Activated CD4-positive, alpha-beta T cell treated with anti-CD3 and anti-CD28 coated beads, Interleukin-2, amount 50 U/mL, for 16 hours (primary cell): ENCODE data around the gene SEC23B.
"Not testable (repeated sequence)": the region's sequence is repeated elsewhere in the genome, so short reads cannot be mapped to it uniquely, and the experiment has no call there.

Experiments used
- DNase-seq: peaks from one replicate; pipeline ENCODE4 v3.0.0-alpha.2; 2020

SEC23B gene

DNA sequence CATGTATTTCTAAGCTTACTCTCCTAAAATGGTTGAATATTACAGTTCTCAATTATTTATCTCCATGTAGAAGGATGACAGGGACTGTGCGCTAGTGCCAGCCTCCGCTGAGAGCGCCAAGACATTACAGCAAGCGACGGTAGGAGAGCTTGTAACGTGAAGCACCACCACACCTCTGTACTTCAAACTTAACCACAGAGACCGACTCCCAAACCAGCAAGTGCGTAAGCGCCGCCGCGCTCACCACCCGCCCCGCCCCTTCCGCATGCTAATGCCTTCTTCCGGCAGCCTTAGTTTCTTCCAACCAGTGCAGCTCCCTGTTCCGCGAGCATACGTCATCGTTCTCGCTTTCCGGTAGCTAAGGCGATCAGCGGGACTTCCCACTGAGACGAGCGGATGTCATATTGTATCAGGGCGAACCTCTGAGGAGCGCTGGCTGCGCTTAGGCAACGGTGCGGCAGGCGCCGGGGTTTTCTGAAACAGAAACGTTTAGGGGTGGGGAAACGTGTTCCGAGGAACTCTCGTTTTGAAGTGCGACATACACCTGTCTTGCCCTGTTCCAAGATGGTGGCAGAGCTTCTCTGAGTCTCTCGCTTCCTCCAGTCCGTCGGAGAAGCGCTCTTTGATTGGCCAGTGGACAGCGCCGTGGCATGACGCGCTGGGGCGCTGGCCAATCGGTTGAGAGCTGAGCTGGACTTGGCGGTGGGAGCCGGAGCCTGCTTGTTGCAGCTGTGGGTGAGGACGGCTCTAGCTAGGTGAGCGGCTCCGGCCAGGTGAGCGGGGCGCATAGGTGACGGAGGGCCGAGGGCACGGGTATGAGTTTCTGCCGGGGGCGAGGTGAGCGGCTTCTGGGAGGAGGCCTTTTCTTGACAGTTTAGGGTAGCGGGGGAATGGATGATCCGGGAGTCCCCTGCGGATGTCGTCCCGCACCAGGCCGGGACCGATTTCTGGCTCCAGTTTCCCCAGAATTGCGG lies at the start of gene SEC23B:
TSS of gene SEC23B (plus strand) at position 723 of the 974 bp plus-strand sequence. CDS start 2,896 bp downstream, outside the sequence.
- peak; percentile 98 for DNase-seq

DNA sequence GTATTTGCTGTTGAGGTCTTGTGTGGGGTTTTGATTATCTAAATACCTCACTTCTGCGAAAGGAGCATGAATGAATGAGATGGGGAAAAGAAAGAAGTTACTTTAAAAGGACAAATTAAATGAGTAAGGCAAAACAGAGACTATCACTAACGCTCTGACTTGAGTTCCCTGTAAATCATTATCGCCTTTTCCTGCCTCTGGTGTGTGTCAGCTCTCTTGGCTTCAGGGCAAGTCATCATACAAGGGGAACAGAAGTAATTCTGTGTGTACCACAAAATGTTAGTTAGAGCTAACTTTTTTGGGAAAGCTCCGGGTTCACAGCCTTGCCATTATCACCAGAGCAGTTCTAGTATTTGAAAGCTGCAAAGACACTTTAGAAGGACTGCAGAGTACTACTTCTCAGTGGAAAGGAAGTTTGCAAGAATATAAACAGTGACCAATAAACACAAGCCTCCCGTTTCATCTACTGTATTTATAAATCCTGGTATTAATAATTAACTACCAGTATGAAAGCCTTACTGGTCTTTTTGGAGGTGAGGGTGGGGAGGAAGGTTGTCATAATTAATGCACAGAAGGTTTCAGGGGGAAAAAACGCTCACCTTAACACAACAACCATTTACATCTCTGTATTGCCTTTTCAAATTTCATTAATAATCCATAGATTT lies 42.1 kb upstream of the SEC23B start:
- DNase-seq, result no peak

DNA sequence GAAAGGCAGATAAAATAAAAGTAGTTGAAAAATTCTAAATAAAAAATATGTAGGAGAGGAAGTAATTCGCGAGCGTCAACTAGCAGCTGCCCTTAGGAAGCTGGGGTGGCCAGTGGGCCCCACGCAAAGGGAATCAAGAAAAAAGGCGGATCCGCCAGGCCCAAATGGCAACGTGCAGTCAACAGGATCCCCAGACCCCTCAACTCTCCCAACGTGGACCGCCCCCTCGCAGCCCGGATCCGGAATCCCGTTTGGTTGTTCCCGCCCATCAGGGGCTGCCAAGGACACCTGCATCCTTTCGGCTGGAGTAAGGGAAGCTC lies 41.2 kb upstream of the SEC23B start:
- no peak for DNase-seq

DNA sequence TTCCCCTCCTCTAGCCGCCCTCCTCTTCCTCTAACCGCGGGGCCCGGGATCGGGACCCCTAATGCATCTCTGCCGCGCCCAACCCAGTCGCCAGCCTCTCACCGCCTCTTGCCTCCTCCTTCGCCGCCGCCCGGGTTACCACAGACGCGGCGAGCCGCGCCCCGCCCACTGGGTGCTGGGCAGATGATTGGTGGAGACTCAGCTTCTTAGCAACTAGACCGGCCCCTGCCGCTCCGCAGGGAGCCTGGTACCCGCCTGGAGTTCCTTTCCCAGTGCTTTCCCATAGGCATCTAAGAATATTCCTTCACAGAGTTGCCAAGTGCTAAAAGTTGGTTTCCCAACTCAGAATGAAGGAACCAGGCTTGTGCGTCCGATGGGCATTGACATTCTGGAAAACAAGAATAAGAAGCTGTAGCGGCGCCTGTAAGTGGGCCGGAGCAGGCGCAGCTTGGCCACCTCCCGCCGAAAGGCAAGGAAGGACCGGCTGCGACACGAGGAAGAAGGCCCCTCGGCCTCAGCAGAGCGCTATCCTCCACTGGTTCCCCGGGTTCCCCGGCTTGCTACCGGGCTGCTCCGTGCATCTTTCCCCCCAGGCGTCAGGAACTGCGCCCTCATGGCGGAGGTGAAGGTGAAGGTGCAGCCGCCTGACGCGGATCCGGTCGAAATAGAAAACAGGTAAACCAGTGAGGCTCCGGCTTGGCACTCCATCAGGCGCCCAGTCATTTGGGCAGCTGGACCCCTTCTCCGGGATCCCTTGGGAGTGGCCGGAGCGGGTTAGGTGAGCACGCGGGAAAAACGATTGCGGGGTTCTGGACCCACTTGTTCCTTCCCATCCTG lies 40.6 kb upstream of the SEC23B start, which contains the start of the genes DZANK1 and POLR3F:
TSS of gene DZANK1 (minus strand) at position 137 of the 837 bp plus-strand sequence. CDS start 1,672 bp downstream, outside the sequence.
TSS of gene POLR3F (plus strand) at position 497 of the 837 bp plus-strand sequence. CDS start at position 614, 117 bp downstream.
- DNase-seq, result peak; percentile 95

DNA sequence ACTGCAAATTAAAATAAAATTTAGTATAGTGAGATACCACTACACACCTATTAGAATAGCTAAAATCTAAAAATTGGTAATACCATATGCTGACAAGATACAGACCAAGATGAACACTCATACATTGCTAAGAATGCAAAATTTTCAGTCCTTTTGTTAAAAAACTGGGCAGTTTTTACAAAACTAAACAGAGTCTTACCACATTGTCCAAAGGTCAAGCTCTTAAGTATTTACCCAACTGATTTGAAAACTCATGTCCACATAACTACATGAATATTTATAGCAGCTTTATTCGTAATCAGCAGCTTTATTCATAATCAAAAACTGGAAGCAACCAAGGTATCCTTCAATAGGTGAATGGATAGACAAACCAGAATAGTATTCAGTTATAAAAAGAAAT lies 30.5 kb upstream of the SEC23B start:
- no peak for DNase-seq

DNA sequence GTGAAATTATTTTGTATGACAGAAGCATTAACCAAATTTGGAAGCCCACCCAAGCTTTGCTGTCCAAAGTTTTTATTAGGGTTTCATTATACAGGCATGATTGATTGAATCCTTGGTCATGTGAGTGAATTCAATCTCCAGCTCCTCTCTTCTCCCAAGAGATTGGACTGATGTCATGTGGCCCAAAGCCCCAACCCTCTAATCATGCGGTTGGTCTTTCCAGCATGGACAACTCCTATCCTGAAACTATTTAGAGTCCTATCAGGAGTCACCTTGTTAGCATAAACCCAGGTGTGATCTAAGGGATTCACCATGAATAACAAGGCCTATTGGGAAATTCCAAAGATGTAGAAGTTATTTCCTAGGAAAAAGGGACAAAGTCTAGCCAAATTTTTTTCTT lies 29.9 kb upstream of the SEC23B start:
- no peak for DNase-seq

DNA sequence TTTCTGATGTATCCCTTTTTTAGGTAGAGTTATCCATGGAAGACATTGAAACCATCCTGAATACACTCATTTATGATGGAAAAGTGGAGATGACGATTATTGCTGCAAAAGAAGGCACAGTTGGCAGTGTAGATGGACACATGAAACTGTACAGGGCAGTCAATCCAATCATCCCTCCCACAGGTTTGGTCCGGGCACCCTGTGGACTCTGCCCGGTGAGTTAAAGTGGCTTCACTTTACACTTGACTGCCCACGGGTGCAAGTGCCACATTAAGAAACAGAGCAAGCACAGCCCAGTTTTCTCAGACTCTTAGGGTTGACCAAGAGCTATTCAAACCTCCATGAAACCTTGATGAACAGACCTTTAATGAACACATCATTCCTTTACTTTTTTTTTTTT lies 26.1 kb upstream of the SEC23B start:
- DNase-seq, result no peak

DNA sequence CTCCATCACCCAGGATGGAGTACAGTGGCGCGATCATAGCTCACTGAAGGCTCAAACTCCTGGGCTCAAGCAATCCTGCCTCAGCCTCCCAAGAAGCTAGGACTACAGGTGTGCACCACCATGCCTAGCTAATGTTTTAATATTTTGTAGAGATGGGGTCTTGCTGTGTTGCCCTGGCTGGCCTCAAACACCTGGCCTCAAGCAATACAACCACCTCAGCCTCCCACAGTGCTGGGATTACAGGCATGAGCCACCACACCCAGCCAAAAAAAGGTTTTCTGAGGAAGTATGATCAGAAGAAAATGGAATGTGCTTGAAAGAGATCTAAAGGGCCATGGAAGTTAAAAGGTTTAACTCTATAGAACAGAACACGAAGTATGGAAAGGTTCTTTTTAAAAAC lies 19.4 kb upstream of the SEC23B start:
- no peak for DNase-seq

DNA sequence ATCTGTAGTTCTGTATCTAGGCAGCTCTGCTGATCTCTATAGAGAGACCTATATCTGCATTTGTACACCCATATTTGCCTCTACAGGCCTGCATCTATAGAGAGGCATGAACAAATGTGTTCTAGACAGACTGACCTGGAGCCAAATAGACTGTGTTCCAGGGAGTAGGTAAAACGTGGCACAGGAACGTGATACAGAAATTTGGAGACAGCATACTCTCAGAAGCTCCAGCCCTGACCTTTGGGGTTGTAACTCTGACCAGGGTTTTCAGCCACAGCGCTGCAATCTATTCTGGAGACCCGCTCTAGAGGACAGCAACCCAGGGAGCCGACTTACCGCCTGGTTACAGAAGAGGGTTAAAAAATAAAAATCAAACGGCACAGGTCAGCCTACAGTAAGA lies 11.7 kb upstream of the SEC23B start:
- no peak for DNase-seq

DNA sequence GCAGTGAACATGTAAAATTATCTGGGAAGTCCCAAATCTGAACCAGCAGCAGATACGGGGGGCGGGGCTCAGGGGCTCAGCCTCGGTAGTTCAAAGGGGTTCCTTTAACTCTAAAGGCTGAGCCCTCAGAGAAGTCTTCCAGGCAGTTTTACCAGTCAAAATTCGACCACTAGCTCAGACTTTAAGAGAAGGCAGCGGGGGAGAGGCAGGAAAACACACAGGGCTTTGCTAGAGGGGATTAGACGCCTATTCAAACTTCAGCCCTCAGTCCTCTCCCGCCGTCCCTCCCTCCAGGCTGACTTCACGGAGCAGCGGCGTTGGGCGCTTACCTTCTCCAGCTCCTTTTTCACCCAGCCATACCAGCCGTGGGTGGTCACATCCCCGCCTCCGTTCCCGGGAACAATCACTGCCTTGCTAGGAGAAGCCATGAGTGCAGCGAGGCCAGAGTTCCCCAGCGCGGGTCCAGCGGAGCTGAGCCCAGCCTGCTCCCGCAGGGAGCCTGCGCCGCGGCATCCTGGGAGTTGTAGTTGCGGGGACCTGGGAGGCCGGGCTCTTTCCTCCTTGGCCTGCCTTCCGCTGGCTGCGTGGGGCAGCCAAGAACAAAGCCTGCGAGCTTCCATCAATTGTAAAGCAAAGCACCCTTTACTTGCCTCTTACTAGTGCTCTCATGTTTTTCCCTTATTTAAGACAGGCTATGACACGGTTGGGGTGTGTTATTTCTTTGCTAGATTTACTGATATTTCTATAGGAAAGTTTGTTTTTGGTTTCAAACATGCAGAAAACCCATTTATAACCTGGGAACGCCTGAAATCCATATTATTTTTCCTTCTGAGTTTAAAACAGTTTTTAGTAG lies 10.8 kb upstream of the SEC23B start, which contains the start of gene RBBP9:
TSS of gene RBBP9 (minus strand) at position 486 of the 853 bp plus-strand sequence. CDS start at position 428, 58 bp downstream.
- DNase-seq, result peak; percentile 85

DNA sequence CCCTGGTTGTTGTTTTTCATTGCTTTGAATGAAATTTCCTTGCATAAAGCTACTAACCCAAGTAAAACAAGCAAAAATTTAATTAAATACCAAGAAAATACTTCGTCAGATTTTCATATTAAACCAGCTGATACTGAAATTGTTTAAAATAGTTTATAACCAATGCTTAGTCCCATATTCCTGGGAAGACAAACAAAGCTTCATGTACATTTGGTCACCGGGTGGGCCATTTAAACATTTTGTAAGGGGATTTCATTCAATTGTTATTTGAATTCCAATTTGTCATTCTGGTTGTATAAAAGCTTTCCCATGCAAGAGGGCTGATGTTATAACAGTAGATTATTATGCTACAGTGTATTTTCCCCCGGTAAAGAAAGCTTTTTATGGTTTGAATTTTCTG lies 10.1 kb upstream of the SEC23B start:
- no peak for DNase-seq

DNA sequence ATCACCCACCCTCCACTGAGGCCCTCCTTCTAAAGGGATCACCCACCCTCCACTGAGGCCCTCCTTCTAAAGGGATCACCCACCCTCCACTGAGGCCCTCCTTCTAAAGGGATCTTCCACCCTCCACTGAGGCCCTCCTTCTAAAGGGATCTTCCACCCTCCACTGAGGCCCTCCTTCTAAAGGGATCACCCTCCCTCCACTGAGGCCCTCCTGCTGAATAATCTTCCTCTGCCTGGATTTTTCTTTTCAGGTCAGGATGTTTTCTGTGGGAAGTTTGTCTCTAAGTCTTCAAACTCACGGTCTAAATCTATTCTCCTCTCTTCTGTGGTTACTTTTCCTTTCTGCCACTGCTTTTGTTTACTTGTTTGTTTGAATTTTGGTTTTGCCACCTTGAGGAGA lies 6.1 kb upstream of the SEC23B start:
- DNase-seq, result not testable (repeated sequence)

DNA sequence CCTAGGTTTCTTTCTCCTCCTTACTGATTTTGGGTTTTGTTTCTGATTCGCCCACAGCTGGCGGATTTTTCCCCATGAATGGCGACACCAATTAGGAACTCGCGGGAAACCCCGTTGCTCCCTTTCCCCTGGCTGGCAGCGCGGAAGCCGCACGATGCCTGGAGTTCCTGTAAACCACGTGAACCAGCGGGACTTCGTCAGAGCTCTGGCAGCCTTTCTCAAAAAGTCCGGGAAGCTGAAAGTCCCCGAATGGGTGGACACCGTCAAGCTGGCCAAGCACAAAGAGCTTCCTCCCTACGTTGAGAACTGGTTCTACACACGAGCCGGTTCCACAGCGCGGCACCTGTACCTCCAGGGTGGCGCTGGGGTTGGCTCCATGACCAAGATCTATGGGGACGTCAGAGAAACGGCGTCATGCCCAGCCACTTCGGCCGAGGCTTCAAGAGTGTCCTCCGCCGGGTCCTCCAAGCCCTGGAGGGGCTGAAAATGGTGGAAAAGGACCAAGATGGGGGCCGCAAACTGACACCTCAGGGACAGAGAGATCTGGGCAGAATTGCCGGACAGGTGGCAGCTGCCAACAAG lies 3.2 kb upstream of the SEC23B start:
- DNase-seq, result no peak

DNA sequence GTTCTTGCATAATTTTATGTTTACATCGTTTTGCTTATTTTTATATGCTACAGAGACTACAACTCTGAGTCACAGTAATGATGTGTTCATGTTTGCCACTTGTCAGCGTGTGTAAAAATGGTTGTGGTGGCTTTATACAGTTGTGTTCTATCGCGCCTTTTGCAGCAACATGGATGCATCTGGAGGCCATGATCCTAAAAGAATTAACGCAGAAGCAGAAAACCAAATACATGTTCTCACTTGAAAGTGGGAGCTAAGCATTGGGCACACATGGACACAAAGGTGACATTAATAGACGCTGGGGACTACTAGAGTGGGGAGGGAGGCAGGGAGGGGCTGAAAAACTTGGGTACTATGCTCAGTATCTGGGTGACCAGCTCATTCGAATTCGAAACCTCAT lies 996 bp upstream of the SEC23B start:
- peak; percentile 39 for DNase-seq

DNA sequence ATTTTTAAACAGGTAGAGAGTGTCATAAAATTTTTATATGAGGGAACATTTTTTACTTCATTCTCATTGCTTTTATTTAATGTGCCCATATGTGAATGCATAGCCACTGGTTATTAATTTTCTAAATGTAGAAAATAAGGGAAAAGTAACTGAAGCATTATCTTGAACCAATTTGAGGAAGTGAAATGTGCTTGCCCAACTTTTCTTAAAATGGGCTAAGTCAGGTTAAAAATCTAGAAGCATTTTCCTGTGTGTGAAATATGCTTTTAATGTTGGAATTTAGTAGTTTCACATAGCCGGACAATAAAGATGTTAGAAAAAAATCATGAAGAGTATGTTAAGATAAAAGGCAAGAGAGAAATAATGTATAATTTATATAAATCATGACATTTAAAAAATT lies 3.8 kb downstream of the SEC23B start:
- DNase-seq, result no peak

DNA sequence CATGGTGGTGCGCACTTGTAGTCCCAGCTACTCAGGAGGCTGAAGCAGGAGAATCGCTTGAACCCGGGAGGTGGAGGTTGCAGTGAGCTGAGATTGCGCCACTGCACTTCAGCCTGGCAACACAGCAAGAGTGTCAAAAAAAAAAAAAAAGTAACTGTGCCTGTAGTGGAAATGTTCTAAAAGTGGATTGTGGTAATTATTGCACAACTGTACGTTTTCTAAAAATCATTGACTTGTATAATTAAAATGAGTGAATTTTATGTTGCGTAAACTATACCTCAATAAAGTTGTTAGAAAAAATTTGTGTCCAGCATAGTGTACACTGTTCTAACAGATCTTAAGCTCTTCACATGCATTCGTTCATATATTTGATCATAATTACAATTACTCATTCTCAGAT lies 5.5 kb downstream of the SEC23B start:
- DNase-seq, result no peak

DNA sequence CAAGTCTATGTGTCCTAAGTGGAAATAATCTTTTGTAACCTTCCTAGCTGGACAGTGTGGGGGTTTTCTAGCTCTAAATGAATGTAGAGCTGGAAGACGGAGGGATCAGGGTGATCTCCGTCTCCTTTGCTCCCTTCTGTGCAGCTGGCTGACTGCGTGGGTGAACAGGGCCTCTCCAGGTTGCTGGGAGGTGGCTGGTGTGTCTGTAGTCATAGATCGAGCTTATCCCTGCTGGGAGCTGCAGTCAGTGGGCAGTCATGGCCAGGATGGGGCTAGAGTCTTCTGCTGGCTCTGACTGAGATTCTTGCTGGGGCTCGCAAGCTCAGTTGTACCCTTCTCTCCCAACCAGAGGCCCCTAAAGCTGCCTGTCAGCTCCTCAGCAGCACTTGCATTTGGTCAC lies 6.4 kb downstream of the SEC23B start:
- DNase-seq, result no peak

DNA sequence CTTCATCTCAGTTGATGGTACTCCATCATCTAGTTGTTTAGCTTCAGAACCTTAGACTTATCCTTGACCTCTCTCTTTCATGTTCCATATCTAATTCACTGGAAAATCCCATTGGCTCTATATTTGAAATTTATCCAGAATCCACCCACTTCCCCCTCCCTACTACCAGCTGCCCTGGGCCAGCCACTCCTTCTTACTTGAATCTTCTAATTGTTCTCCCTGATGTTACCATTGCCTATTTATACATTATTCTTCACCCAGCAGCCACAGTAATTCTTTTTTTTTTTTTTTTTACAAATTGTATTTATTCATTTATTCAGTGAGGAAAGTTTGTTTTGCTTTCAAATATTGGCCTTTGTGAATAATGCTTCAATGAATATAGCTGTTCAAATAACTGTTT lies 8.2 kb downstream of the SEC23B start:
- no peak for DNase-seq

DNA sequence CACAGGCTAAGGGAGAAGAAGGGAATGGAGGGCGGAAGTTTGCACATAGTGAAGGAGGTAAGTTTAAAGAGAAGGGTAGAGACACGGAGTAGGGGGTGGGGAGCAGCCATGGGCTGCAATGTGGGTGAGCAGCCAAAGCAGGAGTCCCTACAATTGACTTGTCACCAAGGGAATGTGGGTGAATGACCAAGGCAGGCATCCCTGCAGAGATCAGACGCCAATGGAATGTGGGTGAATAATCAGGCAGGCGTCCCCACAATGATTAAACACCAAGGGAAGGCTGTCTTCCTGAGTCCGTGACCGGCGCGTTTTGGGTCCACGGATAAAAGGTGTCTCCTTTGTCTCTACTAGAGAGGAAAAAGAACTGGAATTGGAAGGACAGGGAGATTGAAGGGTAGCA lies 14.3 kb downstream of the SEC23B start:
- DNase-seq, result not testable (repeated sequence)

DNA sequence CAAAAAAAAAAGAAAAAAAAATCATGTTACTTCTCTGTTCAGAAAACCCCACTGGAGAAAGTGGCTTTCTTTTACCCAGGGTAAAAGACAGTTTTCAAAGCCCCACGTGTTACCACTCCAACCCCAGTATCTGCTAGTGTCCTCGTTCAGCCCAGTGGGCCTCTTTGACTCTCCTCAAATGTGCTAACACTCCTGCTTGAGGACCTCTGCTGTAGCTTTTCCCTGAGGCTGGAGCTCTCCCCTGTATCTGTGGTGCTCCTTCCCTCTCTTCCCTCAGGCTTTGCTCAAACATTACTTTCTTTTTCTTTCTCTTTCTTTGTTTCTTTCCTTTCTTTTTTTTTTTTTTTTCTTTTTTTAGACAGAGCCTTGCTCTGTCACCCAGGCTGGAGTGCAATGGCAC lies 15.3 kb downstream of the SEC23B start:
- no peak for DNase-seq

DNA sequence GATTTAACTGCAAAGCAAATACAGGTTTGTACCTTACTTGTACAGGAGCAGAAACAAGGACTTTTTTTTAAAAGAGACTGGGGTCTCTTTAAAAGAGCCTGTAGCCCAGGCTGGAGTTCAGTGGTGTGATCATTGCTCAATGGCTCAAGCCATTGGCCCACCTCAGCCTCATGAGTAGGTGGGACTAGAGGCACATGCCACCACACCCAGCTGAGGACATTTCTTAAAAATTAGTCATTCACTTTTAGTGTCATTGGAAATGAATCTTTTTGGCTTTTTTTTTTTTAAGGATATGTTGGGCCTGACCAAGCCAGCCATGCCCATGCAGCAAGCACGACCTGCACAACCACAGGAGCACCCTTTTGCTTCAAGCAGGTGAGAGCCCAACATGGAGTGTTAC lies 16.9 kb downstream of the SEC23B start:
- no peak for DNase-seq

DNA sequence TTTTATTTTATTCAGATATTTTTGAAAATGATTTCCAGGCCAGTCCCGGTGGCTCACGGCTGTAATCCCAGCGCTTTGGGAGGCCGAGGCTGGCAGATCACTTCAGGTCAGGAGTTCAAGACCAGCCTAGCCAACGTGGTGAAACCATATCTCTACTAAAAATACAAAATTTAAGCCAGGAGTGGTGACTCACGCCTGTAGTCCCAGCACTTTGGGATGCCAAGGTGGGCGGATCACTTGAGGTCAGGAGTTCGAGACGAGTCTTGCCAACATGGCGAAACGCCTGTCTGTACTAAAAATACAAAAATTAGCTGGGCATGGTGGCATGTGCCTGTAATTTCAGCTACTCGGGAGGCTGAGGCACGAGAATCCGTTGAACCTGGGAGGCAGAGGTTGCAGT lies 19.0 kb downstream of the SEC23B start:
- DNase-seq, result not testable (repeated sequence)
